DOHH2 (cell line): ENCODE results near the gene AUTS2.

Source experiments
- EZH2phosphoT487 ChIP-seq: fragments of 200-600 bp; sonication (generic); IDR thresholded peaks from 2 replicates; pipeline ENCODE4 v1.6.1; 2017; ENCODE audit warnings: borderline replicate concordance, mild to moderate bottlenecking, antibody characterized with exemption, low read length, moderate library complexity, mixed read lengths
- TF ChIP-seq, protein P1 (sequence below): fragments of 200-600 bp; sonication (generic); IDR thresholded peaks from one replicate; pipeline ENCODE4 v1.5.1; 2014; ENCODE audit warnings: antibody characterized with exemption, mild to moderate bottlenecking, low read depth, low read length; ENCODE audit not compliant: poor library complexity, severe bottlenecking

GRCh38 chr7:70640266-70640833 lies 1042.1 kb downstream of the AUTS2 start:
- TF ChIP-seq, protein P1, sequence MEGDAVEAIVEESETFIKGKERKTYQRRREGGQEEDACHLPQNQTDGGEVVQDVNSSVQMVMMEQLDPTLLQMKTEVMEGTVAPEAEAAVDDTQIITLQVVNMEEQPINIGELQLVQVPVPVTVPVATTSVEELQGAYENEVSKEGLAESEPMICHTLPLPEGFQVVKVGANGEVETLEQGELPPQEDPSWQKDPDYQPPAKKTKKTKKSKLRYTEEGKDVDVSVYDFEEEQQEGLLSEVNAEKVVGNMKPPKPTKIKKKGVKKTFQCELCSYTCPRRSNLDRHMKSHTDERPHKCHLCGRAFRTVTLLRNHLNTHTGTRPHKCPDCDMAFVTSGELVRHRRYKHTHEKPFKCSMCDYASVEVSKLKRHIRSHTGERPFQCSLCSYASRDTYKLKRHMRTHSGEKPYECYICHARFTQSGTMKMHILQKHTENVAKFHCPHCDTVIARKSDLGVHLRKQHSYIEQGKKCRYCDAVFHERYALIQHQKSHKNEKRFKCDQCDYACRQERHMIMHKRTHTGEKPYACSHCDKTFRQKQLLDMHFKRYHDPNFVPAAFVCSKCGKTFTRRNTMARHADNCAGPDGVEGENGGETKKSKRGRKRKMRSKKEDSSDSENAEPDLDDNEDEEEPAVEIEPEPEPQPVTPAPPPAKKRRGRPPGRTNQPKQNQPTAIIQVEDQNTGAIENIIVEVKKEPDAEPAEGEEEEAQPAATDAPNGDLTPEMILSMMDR, result no peak
- TF ChIP-seq EZH2phosphoT487, result no peak
